ENCODE data around the gene SH3BGRL2.
"Not testable (repeated sequence)": the region's sequence is repeated elsewhere in the genome, so short reads cannot be mapped to it uniquely, and the experiment has no call there.

SH3BGRL2 gene

GRCh38 chr6:79614326-79615305 lies 16.5 kb upstream of the SH3BGRL2 start:
- no peak for DNase-seq

- no peak for DNase-seq
These were observed 13.6 kb upstream of the SH3BGRL2 start for GRCh38 chr6:79617518-79617941.

GRCh38 chr6:79618425-79618824 lies 12.7 kb upstream of the SH3BGRL2 start:
- DNase-seq, result not testable (repeated sequence)

GRCh38 chr6:79621579-79621978 lies 9.6 kb upstream of the SH3BGRL2 start:
- DNase-seq, result no peak

- DNase-seq, result no peak
These were observed 8.8 kb upstream of the SH3BGRL2 start for GRCh38 chr6:79622364-79622763.

- DNase-seq, result no peak
These were observed 8.0 kb upstream of the SH3BGRL2 start for GRCh38 chr6:79623106-79623505.

- no peak for DNase-seq
These were observed 5.4 kb upstream of the SH3BGRL2 start for GRCh38 chr6:79625746-79626145.

GRCh38 chr6:79626811-79627210 lies 4.3 kb upstream of the SH3BGRL2 start:
- no peak for DNase-seq

- no peak for DNase-seq
These were observed 3.7 kb upstream of the SH3BGRL2 start for GRCh38 chr6:79627422-79627821.

GRCh38 chr6:79628466-79629288 lies 2.5 kb upstream of the SH3BGRL2 start:
- no peak for DNase-seq

- DNase-seq, result no peak
These were observed 698 bp upstream of the SH3BGRL2 start for GRCh38 chr6:79630380-79630882.

GRCh38 chr6:79631693-79632172 lies 604 bp downstream of the SH3BGRL2 start:
- DNase-seq, result no peak

GRCh38 chr6:79632580-79632979 lies 1.5 kb downstream of the SH3BGRL2 start:
- no peak for DNase-seq

- no peak for DNase-seq
These were observed 3.5 kb downstream of the SH3BGRL2 start for GRCh38 chr6:79634491-79635231.

GRCh38 chr6:79635232-79635543 lies 4.1 kb downstream of the SH3BGRL2 start:
- no peak for DNase-seq

- DNase-seq, result no peak
These were observed 5.5 kb downstream of the SH3BGRL2 start for GRCh38 chr6:79636673-79637072.

GRCh38 chr6:79640146-79641111 lies 9.3 kb downstream of the SH3BGRL2 start:
- no peak for DNase-seq

- no peak for DNase-seq
These were observed 14.9 kb downstream of the SH3BGRL2 start for GRCh38 chr6:79646006-79646405.

- DNase-seq, result no peak
These were observed 15.4 kb downstream of the SH3BGRL2 start for GRCh38 chr6:79646561-79646960.

GRCh38 chr6:79647741-79648140 lies 16.6 kb downstream of the SH3BGRL2 start:
- no peak for DNase-seq

GRCh38 chr6:79648328-79648727 lies 17.2 kb downstream of the SH3BGRL2 start:
- DNase-seq, result no peak

- DNase-seq, result no peak
These were observed 17.9 kb downstream of the SH3BGRL2 start for GRCh38 chr6:79649016-79649415.

All from activated naive CD4-positive, alpha-beta T cell treated with anti-CD3 and anti-CD28 coated beads, Interleukin-2, amount 50 U/mL, for 16 hours (primary cell).